DMS 273 (cell line): ENCODE results near the gene SIGMAR1.

ENCODE experiments used
- DNase-seq: peaks from one replicate; lab custom pipeline; 2025; ENCODE audit not compliant: unreplicated experiment; lab: John Stamatoyannopoulos, UW

The SIGMAR1 gene

DNA sequence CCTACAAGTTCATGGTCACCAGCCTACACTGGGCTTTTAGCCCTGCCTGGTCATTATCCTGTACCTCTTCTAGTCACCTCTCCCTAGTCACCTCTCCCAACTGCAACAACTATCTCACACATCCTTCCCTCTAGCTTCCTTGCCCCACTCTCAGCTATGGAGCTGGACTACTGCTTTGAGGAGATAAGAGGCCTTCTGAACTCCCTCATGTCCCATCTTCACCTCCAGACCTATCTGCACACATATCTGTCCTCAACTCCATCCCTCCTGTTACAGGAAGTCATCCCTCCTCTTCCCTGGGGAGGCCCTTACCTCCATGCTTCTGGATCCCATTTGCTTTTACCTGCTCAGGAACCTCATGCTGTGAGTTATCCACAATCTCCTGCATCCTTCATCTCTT lies 31.4 kb downstream of the SIGMAR1 start:
- no peak for DNase-seq

DNA sequence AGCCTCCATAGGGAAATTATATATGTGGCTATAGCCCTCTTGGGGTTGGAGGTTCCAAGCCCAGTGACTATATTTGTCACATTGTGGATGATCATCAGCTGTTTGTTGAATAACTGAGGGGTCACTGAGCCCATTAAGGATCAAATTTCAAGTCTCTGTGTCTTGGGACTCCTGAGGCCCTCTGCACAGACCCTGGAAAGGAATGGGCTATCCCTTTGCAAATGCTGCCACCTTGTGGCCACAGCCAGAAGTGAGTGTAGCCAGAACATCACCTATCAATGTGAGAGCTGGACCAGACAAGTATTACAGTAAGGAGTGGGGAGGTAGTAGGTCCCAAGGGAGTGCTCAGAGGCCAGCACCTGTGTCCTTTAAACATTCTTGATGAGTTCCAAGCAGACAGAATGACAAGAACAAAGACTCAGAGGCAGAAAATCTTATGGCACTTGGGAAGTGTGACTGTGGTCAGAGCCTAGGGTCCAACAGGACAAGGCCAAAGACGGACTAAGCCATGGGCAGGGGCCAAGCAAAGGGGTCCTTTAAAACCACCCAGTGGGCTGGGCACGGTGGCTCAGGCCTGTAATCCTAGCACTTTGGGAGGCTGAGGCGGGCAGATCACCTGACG lies 33.9 kb downstream of the SIGMAR1 start:
- peak; percentile 89 for DNase-seq

DNA sequence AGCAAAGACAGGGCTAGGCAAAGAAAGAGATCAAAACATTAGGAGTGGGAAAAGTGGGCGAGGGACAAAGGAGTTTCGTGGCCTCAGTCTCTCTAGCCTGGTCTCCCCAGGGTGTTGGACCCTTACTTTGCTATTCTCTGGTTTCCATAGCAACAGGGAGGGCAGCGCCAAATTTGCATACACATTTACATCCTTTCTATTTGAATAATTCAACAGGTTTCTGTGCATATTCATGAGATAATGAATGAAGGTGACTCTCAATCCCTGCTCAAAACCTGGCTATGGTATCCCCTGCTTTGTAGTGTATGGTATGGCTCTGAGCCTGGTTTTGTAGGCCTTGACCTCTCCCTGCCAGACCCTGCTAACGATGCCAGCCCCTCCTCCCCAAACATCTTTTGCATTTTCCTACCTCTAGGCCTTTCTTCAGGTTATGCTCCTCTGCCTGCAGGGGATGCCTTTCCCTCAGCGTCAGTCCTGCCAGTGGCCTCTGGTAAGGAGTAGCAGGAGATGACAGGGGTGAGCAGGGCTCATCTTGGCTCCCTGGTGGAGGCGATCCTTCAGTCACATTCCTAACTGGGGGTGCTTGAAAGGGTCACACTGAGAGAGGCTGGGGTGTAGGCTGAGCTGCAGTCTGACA lies 35.5 kb downstream of the SIGMAR1 start:
- DNase-seq: no peak

- no peak for DNase-seq
Measured at GRCh38 chr9:34600908-34601307, 36.7 kb downstream of the SIGMAR1 start.

DNA sequence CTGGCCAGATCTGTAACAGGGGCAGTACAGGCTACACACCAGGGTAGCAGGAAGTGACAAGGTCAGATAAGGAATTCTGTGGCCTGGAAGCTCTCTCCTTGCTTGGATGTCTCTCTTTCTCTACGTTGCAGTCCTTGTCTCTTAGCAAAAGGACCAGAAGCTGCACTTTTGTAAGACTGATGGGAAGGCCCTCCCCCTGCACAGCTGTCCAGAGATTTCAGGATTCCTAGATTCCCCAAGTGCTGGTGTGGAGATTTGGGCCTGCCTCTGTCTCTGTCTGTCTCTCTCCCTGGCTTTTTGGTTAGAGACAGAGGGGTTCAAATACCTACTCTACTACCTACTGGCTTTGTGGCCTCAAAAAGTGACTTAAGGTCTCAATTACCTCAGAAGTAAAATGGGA lies 38.0 kb downstream of the SIGMAR1 start:
- DNase-seq: no peak

- DNase-seq: no peak
Measured at GRCh38 chr9:34594177-34594576, 43.4 kb downstream of the SIGMAR1 start.

DNA sequence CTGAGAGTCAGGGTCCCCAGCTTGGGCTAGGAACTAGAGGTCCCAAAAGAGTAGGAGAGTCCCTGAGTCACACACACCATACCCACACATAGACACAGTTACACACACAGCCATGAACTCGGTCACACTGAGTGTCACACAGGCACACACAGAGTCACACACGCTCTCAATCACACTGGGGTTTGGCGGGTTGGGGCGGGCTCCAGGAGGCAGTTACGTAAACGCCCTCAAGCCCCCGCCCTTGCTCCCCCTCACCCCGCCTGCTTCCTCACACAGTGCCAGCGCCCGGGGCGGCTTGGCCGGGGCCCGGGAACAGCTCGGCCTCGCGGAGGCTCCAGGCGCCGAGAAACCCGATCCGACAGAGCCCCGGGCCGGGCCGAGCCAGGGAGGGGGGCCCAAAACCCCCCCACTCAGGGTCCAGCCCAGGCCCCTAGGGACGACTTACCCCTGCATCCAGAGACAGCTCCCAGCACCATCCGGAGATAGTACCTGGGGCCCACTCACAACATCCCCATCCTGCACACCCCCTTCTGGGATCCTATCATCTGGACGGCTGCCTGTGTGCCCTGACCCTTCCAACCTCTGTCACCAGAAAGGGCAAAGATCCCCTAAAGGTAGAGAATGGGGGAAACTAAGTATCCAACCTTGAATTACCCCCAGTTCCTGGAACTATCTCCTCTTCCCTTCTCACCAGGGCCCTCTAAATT lies 44.5 kb downstream of the SIGMAR1 start:
- DNase-seq: peak; percentile 59

DNA sequence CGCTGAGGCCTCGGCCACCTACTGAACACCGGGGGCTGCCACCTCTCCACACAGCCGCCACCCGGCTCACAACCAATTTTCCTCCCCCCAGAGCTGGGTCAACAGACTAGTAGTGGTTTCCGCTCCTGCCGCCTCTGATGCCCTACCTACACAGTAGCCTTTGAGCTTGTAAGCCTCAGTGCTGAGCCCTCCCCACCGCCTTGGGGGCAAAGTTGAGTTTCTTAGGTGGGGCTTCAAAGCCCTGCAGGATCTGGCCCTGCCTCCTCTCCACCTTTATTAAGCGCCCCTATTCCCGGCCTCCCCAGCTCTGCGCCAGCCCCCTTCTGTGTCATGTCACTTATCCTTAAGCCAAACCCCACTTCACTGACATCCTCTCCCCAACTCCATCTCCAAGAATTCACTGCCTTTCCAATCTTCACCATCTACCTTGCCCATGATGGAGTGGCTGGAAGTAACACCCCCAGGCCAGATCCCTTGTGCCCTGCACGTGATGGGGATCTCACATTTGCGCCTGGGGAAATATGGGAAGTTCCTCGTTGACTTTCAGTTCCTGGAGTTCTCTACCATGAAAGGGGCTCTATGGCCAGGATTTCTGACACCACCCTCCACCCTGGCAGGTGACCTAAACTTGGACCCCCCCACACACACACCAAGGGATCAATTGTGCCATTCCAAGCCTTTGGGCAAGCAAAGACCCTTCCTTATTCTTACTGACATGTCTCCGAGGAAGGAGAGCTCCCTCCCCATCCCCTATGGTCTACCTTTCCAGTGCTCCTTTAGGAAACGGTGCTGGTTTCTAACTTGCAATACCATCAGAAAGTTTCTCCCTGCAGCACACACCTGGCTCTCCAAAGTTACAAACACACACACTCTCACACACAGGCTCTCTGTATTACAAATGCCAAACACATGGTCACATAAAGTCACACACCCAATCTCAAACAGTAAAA lies 45.4 kb downstream of the SIGMAR1 start:
- DNase-seq: no peak

- DNase-seq: peak; percentile 87
Measured at GRCh38 chr9:34591248-34591916, 46.2 kb downstream of the SIGMAR1 start.

DNA sequence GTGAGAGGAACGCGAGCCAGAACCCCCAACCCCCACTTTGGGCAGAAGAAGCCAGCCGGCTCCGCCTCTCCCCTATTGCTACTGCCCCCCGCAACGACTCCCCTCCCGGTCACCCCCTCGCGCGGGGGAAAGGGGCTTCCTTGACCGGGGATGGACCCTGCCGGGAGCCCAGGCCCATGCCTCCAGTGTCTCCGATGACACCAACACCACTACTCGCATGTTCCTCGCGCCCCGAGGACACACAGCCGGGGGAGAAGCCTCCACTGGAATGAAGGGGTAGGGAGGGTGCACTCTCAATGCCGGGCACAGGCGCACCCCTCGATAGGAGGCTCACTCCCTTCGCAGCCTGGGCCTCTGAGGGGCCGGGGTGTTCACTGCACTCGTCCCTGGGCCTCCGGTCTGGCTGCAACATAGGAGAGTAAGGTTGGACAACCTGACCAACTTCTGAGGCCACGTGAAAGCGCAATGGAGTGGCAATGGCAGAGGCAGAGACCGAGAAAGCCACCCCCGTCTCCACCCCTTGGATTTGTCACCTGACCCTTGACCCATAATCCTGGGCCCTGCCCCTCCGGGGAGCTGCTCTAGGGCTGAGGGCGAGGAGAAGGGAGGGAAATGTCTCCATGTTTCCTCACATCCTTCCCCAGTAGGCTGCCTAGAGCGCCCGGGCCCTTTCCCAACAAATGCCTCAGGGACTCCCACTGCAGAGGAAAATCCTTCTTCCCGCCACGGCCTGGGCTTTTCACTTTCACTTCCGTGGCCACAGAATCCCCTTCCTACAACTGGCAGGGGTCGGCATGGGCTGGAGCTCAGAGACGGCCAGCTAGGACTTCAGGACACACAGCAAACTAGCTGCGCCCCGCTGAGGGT lies 47.0 kb downstream of the SIGMAR1 start:
- DNase-seq: no peak

DNA sequence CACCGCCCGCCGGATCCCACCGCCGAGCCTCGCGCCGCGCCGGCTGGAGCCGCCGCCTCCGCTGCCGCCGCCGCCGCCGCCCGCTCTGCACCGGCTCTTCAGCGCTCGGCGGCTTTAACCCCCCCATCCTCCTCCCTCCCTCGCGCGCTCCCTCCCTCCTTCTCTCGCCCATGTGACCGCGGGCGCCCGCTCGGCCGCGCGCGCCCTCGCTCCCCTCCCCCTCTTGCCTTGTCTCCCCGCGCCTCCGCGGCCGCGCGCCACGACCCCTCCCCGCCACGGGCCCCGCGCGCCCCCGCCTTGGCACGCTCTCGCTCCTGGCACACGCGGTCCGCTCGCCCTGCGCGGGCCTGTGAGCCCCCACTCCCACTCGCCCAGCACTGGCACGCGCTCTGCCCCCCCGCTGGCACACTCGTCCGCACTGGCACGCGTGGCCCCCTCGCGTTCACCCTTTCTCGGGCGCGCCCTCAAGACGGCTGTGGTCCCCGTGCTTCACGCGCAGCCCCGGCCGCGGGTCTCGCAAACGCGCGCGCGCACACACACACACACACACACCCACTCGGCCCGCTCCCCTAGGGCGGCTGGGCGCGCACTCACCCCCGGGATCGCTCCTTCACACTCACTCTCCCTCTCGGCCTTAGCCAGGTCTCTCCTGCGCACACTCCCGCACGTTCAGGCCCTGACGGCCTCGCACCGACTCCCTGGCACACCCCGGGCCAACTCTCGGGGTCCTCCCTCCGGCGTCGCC lies 47.8 kb downstream of the SIGMAR1 start, which contains the start of gene CNTFR:
TSS of gene CNTFR (minus strand) at position 89 of the 745 bp plus-strand sequence. CDS start 20,743 bp downstream, outside the sequence.
- DNase-seq: peak; percentile 87

GRCh38 chr9:34588671-34589635 lies 48.6 kb downstream of the SIGMAR1 start:
- peak; percentile 56 for DNase-seq

DNA sequence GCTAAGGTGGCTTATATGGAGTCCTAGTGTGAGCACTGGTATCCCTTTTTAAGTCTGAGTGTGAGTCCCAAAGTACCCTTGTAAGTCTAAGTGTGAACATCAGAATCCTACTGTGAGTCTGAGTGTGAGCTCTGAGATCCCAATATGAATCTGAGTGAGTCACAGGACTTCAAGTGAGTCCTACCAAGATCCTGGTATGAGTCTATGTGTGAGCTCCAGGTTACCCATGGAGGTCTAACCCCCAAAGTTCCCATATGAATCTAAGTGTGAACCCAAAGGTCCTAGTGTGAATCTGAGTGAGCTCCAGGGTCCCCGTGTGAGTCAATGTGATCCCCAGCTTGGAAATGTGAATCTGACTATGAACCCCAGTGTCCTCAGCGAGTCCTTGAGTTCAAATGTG lies 50.3 kb downstream of the SIGMAR1 start:
- no peak for DNase-seq

- no peak for DNase-seq
Measured at GRCh38 chr9:34585946-34586669, 51.5 kb downstream of the SIGMAR1 start.

GRCh38 chr9:34584970-34585369 lies 52.6 kb downstream of the SIGMAR1 start:
- DNase-seq: no peak
